ENCODE results near the gene EPB41L2.
A peak's percentile ranks its signal among the peaks of the same experiment; 100 is the strongest.
"Not testable (repeated sequence)": the region's sequence is repeated elsewhere in the genome, so short reads cannot be mapped to it uniquely, and the experiment has no call there.

EPB41L2 gene

DNA sequence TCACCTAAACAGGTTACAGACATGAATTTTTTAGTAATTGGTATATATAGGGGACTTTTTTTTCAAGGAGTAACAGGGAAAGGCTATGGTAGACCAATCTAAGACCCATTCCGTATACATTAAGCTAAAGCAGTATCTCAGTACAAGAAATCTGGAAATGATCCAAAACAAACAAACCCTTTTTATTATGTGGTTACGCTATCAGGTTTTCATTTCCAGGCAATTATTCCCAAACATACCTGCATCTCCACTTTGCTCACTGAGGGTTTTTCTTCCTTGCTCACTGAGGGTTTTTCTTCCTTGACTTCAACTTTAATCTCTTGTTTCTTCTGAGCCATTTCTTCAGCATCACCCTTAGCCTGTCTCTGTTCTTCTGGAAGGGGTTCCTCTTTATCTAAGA lies 107.3 kb downstream of the EPB41L2 start:
- FAIRE-seq (no peak), DNase-seq (ENCODE audit: low spot score) (no peak)

DNA sequence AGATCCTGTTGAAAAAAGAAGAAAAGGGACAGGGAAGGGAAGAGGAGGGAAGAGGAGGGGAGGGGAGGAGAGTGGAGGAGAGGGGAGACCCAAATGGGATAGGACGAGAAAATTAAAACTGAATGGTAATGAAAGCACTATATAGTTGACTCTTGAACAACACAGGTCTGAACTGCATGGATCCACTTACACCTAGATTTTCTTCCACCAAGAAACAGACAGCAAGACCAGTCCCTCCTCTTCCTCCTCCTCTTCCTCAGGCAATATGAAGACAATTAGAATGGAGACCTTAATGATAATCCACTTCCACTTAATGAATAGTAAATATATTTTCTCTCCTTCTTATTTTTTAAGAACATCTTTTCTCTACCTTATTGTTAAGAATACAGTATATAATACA lies 113.5 kb downstream of the EPB41L2 start:
- DNase-seq (ENCODE audit: low spot score) = no peak
- FAIRE-seq = no peak

DNA sequence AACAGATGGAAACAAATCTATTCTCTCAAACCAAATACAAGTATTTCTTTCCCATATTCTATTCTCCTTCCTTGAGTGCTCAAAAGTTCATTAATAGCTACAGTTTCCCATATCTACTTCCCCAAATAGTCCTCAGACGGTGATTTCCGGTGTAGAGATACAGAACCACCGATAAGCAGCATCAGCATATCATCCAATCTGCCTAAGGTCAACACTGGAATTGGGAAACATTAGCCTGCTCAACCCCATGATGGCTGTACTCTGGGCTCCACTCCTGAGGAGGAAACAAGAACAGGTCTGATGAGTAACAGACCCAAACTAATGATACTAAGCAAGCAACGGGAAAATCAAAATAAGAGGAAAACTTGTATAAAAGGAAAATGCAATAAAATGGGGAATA lies 115.6 kb downstream of the EPB41L2 start:
- no peak for FAIRE-seq

DNA sequence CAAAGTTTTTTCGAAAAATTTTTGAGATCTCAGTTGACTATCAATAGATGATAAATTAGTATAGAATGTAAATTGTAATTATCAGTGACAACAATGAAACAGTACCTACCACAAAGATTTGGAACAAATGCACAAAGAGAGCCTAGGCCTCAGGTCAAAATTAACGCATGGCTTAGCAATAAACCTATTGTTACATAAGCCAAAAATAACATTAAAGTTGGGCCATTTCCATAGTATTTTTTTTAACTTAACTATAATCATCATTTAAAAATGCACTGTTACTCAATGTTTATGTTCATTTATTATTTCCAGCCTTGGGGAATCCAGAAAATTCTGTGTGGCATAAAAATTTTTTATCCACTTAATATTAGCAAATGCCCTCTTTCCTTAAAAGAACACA lies 117.0 kb downstream of the EPB41L2 start:
- DNase-seq (ENCODE audit: low spot score) (no peak), FAIRE-seq (no peak)

More for the DNA sequence above, 115.6 kb downstream of the EPB41L2 start:
- no peak for DNase-seq (ENCODE audit: low spot score)

DNA sequence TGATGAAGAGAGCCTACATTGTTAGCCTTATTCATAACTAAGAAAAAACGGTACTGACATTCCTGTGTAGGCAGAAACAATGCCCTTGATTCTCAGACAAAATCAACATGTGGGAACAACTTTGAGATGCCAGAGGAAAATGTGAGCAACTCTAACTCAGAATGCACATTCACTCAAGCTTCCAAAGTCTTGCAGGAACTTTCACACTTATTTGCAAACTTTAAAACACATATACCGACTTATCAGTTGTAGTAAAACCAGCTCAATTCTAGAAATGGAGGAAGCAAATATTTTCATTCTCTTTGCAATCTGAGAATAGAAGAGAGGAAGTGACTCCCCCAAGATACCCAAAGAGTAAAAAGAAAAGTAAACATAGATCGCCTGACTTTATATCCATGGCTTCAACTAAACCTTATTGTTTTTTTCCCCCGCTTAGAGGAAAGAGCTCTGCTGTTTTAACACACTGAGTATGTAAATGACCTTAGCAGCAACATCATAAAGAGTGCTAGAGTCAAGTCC lies 117.6 kb downstream of the EPB41L2 start:
- no peak for DNase-seq (ENCODE audit: low spot score)
- no peak for FAIRE-seq

DNA sequence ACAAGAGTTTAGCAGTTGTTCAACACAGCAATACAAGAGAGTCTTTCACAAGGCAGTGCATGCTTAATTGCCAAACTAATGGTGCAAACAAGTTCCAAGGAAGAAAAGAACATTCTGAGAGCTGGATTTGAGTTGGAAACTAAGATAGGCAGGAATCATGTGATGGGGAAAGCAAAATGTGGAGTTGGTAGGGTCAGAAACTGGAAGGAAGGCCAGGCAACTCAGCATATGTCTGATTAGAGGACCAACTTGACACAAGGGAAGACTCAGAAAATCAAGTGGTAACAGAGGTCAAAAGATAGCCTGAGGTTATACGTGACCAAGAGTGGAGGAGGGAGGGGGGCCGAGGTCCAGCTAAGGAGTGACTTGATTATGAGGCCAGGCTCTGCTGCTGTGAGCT lies 118.6 kb downstream of the EPB41L2 start:
- FAIRE-seq = no peak

DNA sequence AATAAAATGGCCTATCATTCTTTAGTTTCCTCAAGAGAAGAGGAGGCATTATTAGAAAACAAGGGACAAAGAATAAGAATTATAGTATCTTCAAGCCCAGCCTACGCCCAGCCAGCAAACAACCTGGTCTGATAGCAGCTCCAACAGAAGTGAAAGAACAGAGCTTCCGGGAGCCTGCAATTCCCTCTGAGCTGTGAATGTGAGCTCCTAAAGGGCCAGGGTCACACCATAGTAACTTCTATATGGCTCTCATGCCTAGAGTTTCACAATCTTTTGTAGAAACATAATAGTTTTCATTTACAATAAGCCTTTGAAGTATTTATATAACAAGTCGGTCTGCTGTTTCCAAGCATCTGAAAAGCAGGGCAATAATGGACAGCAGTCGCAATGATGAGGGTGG lies 119.3 kb downstream of the EPB41L2 start:
- FAIRE-seq = no peak
- no peak for DNase-seq (ENCODE audit: low spot score)

More for the DNA sequence above, 118.6 kb downstream of the EPB41L2 start:
- no peak for DNase-seq (ENCODE audit: low spot score)

DNA sequence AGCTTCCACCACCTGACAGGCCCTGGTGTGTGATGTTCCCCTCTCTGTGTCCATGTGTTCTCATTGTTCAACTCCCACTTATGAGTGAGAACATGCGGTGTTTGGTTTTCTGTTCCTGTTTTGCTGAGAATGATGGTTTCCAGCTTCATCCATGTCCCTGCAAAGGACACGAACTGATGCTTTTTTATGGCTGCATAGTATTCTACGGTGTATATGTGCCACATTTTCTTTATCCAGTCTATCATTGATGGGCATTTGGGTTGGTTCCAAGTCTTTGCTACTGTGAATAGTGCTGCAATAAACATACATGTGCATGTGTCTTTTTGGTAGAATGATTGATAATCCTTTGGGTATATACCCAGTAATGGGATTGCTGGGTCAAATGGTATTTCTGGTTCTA lies 120.3 kb downstream of the EPB41L2 start:
- FAIRE-seq; DNase-seq (ENCODE audit: low spot score): not testable (repeated sequence)

DNA sequence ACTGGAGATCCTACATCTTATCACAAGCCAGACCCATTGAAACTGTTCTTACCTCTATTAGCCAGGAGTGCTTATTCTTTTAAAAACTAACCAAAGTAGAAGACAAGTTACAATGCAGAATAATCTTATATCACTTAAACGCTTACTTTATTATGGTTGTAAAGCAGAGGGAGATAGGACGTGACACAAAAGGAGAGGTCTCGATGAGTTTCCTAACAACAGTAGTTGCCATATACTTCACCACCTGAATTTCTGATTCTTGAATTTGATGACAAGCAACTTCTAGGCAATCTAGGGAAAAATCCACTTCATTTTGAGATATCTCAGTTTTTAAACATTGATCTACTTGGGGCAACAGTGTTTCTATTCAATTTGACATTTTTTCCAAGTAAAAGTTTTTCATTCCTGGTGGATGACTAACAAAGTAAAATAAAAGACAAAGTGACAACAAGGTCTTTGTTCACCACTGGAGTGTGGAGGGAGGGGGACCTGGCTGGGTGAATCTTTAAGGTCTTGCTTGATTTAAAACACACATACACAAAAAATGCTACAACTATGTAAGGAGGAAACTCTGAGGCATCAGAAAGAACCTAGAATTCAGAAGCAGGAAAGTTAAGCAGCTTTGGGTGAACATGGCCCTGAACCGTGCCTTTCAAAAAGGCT lies 125.0 kb downstream of the EPB41L2 start:
- no peak for FAIRE-seq
- peak; percentile 66 for DNase-seq (ENCODE audit: low spot score)

DNA sequence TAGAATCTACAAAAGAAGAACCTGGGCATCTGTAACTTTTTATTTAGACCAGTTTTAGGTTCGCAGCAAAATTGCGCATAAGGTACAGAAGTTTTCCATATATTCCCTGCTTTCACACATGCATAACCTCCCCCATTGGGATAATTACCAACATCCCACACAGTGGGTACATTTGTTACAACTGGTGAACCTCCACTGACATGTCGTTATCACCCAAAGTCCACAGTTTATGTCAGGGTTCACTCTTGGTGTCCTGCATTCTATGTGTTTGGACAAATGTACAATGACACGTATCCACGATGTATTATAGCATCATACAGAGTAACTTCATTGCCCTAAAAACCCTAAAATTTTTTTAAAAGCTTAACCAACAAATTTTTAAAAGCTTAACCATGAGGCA lies 126.1 kb downstream of the EPB41L2 start:
- DNase-seq (ENCODE audit: low spot score) (no peak), FAIRE-seq (peak; percentile 69)

DNA sequence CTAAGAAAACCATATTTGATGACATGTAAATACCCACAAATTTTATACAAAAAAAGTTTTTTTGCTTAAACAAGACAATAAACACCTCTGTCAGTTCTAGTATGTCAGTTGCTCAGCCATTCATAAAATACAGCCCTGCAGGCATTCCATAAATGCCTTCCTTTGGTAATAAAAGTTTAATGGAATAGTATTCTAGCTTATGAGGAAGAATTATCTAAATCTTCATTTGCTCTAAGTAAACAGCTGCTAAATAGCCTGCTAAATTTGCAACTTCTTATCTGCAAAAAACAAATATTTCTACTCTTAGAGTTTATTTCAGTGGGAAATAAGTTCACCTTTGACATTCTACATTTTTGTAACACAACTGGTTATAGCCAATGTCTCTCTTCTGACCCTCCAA lies 127.1 kb downstream of the EPB41L2 start:
- DNase-seq (ENCODE audit: low spot score) = no peak
- FAIRE-seq = no peak

DNA sequence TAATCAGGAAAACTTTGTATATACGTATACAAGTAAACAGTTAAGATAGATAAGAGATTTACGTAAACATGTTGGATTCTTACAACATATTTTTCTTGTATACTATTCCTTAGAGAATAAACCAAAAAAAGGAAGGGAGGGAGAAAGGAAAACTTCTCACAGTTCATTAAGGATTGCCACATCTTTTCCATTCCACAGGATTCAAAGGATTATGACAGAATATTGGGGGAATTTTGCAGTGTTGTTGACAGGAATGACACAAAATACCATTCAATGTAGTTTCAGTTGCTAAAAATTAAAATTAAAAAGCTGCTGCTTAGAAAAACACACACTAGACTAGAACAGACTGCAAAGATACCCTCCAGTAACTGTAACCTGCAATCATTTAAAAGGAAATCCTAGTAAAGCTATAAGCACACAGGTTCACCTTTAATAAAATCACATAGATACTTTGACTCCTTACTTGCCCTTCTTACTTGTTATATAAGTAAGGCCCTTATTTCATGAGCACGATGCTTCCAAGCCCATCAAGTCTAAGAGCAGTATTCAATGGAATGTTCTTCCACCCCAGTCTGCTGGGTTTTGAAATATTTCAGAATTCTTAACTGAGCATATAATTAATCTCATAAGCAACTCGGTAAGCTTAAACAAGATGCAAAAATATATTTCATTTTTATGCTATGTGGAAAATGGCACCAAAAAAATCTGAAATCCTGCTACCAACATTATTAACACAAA lies 128.0 kb downstream of the EPB41L2 start:
- DNase-seq (ENCODE audit: low spot score) (no peak), FAIRE-seq (no peak)

DNA sequence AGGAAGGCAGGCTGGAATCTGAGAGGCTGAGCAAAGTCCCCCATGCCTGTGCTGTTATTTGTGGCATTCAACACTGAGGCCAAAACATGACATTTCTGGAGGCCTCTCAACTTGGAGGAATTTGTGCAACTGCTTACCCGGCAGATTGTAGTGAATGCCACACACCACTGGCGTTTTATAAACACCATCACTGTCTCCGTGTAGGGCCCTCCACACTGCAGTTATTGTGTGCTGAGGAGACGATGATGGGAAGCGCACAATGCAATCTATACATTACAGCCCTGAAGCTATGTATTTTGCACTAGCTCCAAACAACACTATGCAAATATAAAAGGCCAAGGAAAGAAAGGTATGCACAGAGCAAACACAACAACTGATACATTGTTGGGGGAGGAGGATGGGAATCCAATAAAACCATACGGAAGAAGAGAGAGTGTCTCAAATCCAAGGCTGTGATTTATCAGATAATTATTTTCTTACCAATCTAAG lies 129.3 kb downstream of the EPB41L2 start:
- FAIRE-seq = peak; percentile 82

DNA sequence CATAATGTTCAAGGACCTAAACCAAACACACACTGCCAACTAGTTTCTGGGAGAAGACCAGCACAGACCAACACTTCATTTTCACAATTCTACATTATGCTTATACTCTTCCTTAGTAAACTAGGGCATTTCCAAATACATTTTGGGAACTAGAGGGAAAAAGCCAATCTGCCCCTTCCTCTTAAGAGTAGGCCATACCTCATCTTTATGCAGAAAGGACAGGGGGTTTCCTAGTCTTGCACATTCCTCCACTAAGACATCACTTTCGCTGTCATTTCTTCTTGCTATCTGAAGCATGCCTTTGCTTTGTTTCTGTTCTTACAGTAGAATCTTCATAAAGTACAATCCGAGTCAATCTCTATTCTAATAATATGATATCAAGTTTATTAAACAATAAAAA lies 130.1 kb downstream of the EPB41L2 start:
- FAIRE-seq (no peak), DNase-seq (ENCODE audit: low spot score) (no peak)

More for the DNA sequence above, 129.3 kb downstream of the EPB41L2 start:
- DNase-seq (ENCODE audit: low spot score) = peak; percentile 26

DNA sequence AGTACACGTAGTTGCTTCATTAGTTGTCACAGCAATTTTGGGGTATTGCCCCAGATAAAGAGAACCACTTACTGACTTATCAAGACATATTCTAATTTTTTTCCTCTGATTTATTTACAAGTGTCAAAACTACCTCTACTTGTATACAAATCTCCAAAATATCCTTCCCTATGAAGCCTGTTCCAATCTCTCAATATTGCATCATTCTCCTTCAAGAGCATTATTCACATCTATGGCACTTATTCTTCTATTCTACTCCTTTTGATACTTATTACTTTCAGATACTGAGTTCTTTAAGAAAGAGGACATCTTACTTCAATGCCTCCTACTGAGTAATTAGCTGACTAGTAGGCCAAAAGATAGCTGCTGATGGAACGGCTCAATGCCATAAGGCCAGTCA lies 130.6 kb downstream of the EPB41L2 start:
- DNase-seq (ENCODE audit: low spot score) (no peak), FAIRE-seq (no peak)

DNA sequence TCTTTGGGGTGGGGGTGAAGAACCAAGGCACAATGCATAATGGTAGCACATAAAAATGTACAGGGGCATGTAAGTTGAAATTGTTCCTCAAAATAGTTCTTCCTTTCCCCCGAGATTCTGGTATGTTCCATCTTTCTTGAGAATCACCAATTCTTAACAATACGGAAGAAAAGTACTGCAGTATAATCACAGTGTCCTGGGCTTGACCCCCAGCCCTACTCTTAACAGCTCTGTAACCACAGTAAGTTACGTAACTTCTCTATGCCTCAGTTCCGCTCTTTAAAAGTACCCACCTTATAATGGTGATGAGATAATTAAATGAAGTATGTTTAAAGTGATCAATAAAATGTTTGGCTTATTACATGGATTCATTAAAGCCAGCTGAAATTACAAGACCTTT lies 131.4 kb downstream of the EPB41L2 start:
- no peak for DNase-seq (ENCODE audit: low spot score)
- FAIRE-seq = no peak

DNA sequence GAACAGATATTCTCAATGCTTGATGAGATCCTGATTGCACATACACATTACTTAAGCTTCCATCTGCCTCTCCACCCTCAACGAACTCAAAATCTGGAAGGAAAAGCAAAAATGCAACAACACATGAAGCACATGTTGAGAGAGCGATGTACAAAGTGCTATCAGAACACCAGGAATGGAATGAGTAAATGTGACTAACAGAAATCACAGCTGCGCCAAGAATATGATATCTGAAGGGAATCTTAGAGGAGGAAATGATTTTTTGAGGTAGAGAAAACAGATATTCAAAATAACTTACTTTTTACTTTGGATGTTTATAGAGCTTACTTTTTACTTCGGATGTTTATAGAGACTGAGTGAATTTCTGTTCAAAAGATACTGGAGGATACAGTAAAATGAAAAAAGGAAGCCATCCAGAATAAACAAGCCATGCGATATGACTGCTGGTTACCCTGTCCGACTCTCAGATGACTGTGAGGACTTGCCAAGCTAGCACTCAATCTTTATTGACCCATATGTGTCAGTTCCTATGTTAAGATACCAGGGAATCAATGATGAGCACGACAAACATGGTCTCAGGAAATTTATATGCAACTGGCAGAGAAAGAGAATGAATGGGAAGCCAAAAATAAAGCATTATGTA lies 133.9 kb downstream of the EPB41L2 start:
- DNase-seq (ENCODE audit: low spot score) (no peak), FAIRE-seq (no peak)

DNA sequence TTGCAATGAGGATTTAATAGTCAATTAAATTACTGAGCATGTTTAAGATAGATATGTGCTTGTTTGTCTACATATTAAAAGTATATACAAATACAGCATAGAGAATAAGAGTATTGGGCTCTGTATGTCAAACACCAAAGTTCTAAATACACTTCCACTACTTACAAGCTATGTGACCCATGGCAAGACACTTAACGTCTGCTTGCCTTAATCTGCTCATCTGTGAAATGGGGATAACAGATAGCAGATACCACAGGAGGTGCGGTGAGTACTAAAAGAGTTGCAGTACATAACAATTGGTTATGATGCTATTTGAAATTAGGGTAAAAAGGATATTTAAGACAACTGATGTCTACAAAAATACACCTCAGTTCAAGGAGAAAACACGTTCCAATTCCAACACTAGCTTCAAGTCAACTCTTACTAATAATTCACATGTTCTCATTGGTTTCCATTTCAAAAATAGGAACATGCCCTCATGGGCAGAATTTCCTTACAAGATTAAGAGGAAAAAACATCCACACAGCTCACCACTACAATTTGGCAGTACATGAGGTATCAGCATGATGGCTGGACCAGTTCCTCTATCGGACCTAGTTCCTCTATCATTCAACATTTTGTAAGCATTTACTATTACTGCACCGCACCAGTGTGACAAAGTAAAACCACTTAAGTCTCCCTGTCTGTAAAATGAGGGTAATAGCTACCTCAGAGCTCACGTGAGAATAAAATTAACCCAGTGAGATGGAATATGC lies 134.7 kb downstream of the EPB41L2 start:
- DNase-seq (ENCODE audit: low spot score) (no peak), FAIRE-seq (no peak)

DNA sequence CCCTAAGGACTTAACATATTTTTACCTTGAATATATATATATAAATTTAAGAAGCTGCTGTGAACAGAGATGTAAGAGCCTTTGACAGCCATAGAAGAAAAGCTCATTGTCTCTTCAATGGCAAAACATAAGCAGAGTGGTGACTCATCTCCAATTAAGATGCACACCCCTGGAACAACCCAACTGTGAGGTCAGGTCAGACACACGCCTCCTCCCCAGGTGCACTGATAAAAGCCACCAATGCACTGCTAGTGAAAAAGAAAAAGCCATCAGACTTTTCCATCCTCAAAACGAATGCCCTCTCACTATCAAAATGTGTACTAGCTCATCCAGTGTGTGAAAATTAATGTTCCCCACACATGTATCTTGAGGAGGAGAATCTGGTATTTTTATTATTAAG lies 135.7 kb downstream of the EPB41L2 start:
- DNase-seq (ENCODE audit: low spot score) (peak; percentile 57), FAIRE-seq (no peak)

DNA sequence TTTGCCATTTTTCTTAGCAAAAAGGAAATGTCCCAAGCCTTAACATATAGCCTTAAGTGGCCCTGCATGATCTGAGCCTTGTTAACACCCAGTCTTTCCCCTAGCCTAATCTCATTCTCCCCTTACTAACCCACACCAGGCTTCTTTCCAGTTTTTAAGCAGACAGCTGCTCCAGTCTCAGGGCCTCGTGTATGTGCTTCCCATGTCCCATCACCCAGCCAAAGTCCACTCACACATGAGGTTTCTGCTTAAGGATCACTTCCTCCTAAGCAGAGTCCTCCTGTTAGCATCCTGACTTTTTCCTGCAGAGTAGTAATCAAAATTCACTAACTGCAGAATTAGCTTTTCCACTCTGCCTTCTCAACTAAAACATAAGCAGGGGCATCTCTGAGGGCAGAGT lies 139.7 kb downstream of the EPB41L2 start:
- DNase-seq (ENCODE audit: low spot score) (no peak), FAIRE-seq (no peak)

DNA sequence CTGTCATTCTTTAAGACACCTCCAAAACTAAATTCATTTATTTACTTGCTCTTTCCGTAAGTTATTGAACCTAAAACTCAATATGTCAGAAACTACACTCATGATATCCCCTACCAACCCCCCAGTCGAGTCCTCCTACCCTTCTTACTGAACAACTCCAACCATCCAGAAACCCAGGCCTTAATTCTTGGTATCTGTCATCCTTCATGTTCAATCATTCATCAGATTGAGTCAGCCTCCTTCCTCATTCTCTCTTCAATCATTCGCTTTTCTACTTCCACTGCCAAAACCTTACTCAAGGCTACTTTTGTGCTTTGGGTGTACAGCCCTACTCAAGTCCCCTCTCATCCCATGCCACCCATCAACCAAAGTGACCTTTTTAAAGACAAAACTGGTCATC lies 140.1 kb downstream of the EPB41L2 start:
- DNase-seq (ENCODE audit: low spot score) (no peak), FAIRE-seq (no peak)

Measured in urothelium cell line (cell line).